Large intestine (tissue), 3 donors: ENCODE measurements around the gene SMAD9. TPM values are rescaled to one million over a fixed set of nuclear protein-coding genes. Genes with fewer than 3 reads are reported as not detected.
A peak's percentile ranks its signal among the peaks of the same experiment; 100 is the strongest.

Source experiments
- DNase-seq, 2 donors: peaks; one replicate each; pipeline versions ENCODE4 v3.0.0 to v3.0.0-alpha.2; 2013
- H3K27ac ChIP-seq: one replicate; pipeline ENCODE4 v1.5.1; 2013; ENCODE audit warnings: low read length
- H3K27me3 ChIP-seq: 2 replicates; pipeline ENCODE4 v1.6.1; 2013; ENCODE audit warnings: low read length; ENCODE audit not compliant: control insufficient read depth, insufficient read depth
- H3K36me3 ChIP-seq: 2 replicates; pipeline ENCODE4 v1.6.1; 2013; ENCODE audit warnings: low read length; ENCODE audit not compliant: control insufficient read depth, insufficient read depth
- H3K4me1 ChIP-seq: one replicate; pipeline ENCODE4 v1.6.1; 2013; ENCODE audit warnings: low read length; ENCODE audit not compliant: control insufficient read depth, insufficient read depth
- H3K4me3 ChIP-seq: one replicate; pipeline ENCODE4 v1.5.1; 2013; ENCODE audit warnings: low read length
- H3K9me3 ChIP-seq: one replicate; pipeline ENCODE4 v1.6.1; 2013; ENCODE audit warnings: mild to moderate bottlenecking, low read depth, low read length, moderate library complexity; ENCODE audit not compliant: control insufficient read depth
- WGBS: methylation state at CpG from one replicate; pipeline ENCODE4 v1.1.5; 2013; ENCODE audit warnings: low lambda C conversion rate; ENCODE audit not compliant: insufficient coverage; 5-methylcytosine and 5-hydroxymethylcytosine counted together
- polyA plus RNA-seq: library from polyadenylated mRNA; unstranded; fragments of 120-200 nt; gene quantifications from one replicate; pipeline ENCODE4 v1.2.1, GENCODE V29; 2013

Gene SMAD9
- polyA plus RNA-seq, 1 donor = 13.9 TPM

- no peaks in the 10 kb centered on the region for H3K9me3 ChIP-seq
- H3K27me3 ChIP-seq = no peaks in the 10 kb centered on the region
- DNase-seq = no peak
- H3K36me3 ChIP-seq = peaks cover 5% of the 10 kb centered on the region
- H3K27ac ChIP-seq = no peak overlapping the region
- no peak overlapping the region for H3K4me3 ChIP-seq
- H3K4me1 ChIP-seq = no peaks in the 10 kb centered on the region
Measured at GRCh38 chr13:36866232-36866631, 53.8 kb downstream of the SMAD9 start.

GRCh38 chr13:36865265-36865664, 54.8 kb downstream of the SMAD9 start:
- H3K9me3 ChIP-seq = no peaks in the 10 kb centered on the region
- H3K36me3 ChIP-seq = peaks cover 5% of the 10 kb centered on the region
- H3K4me3 ChIP-seq = no peak overlapping the region
- no peaks in the 10 kb centered on the region for H3K27me3 ChIP-seq
- H3K4me1 ChIP-seq = no peaks in the 10 kb centered on the region
- no CpG with 5 or more reads among the region's 5 CpGs for WGBS
- H3K27ac ChIP-seq = no peak overlapping the region
- DNase-seq = no peak

GRCh38 chr13:36862722-36863121, 57.3 kb downstream of the SMAD9 start:
- WGBS = no CpG with 5 or more reads among the region's 7 CpGs
- Histone ChIP-seq H3K27ac (no peak overlapping the region), H3K4me3 (no peak overlapping the region), H3K36me3 (peaks cover 5% of the 10 kb centered on the region), H3K9me3 (no peaks in the 10 kb centered on the region), H3K27me3 (no peaks in the 10 kb centered on the region), H3K4me1 (no peaks in the 10 kb centered on the region)
- DNase-seq = no peak

GRCh38 chr13:36862002-36862685, 57.9 kb downstream of the SMAD9 start:
- Histone ChIP-seq H3K9me3 (no peaks in the 10 kb centered on the region), H3K27me3 (no peaks in the 10 kb centered on the region), H3K36me3 (peaks cover 9% of the 10 kb centered on the region), H3K4me3 (no peak overlapping the region), H3K27ac (no peak overlapping the region), H3K4me1 (no peaks in the 10 kb centered on the region)
- DNase-seq = no peak
- 14% methylated on average over 1 of the region's 6 CpGs for WGBS

- Histone ChIP-seq H3K27ac (no peak overlapping the region), H3K27me3 (no peaks in the 10 kb centered on the region), H3K4me3 (no peak overlapping the region), H3K4me1 (no peaks in the 10 kb centered on the region), H3K9me3 (no peaks in the 10 kb centered on the region), H3K36me3 (peaks cover 13% of the 10 kb centered on the region)
- no peak for DNase-seq
- 100% methylated on average over 2 of the region's 4 CpGs for WGBS
Measured at GRCh38 chr13:36859259-36859658, 60.8 kb downstream of the SMAD9 start.

GRCh38 chr13:36858290-36858689, 61.7 kb downstream of the SMAD9 start:
- peak; percentile 20 to 37 for DNase-seq
- H3K4me3 ChIP-seq = no peak overlapping the region
- WGBS = no CpG with 5 or more reads among the region's 3 CpGs
- no peaks in the 10 kb centered on the region for H3K4me1 ChIP-seq
- H3K27me3 ChIP-seq = no peaks in the 10 kb centered on the region
- H3K27ac ChIP-seq = no peak overlapping the region
- H3K36me3 ChIP-seq = peaks cover 13% of the 10 kb centered on the region
- H3K9me3 ChIP-seq = no peaks in the 10 kb centered on the region

- Histone ChIP-seq H3K27ac (no peak overlapping the region), H3K9me3 (no peaks in the 10 kb centered on the region), H3K4me1 (no peaks in the 10 kb centered on the region), H3K27me3 (no peaks in the 10 kb centered on the region), H3K36me3 (peaks cover 12% of the 10 kb centered on the region), H3K4me3 (no peak overlapping the region)
- DNase-seq = no peak
Measured at GRCh38 chr13:36857253-36857652, 62.8 kb downstream of the SMAD9 start.

- Histone ChIP-seq H3K27ac (no peak overlapping the region), H3K9me3 (no peaks in the 10 kb centered on the region), H3K27me3 (no peaks in the 10 kb centered on the region), H3K4me3 (no peak overlapping the region), H3K4me1 (no peaks in the 10 kb centered on the region), H3K36me3 (peaks cover 9% of the 10 kb centered on the region)
- WGBS = 90% methylated on average over 2 of the region's 13 CpGs
- no peak for DNase-seq
Measured at GRCh38 chr13:36850790-36851438, 69.1 kb downstream of the SMAD9 start.

GRCh38 chr13:36848199-36848982, 71.6 kb downstream of the SMAD9 start:
- WGBS = no CpG with 5 or more reads among the region's 6 CpGs
- Histone ChIP-seq H3K27me3 (no peaks in the 10 kb centered on the region), H3K4me1 (no peaks in the 10 kb centered on the region), H3K9me3 (no peaks in the 10 kb centered on the region), H3K27ac (no peak overlapping the region), H3K36me3 (peaks cover 4% of the 10 kb centered on the region), H3K4me3 (no peak overlapping the region)
- DNase-seq = no peak

- Histone ChIP-seq H3K27me3 (no peaks in the 10 kb centered on the region), H3K4me1 (no peaks in the 10 kb centered on the region), H3K9me3 (no peaks in the 10 kb centered on the region), H3K27ac (no peak overlapping the region), H3K36me3 (peaks cover 4% of the 10 kb centered on the region), H3K4me3 (no peak overlapping the region)
- no CpG with 5 or more reads among the region's 9 CpGs for WGBS
- peak in 1 of 2 donors; percentile 12 for DNase-seq
Measured at GRCh38 chr13:36847606-36848005, 72.4 kb downstream of the SMAD9 start.
